Endodermal cell (in vitro differentiated cells): Measurements from ENCODE around the gene DPP4. TPM values are rescaled to one million over a fixed set of nuclear protein-coding genes. Genes with fewer than 3 reads are reported as not detected.

ENCODE experiments used
- DNase-seq: peaks from one replicate; pipeline ENCODE4 v3.0.0-alpha.2; 2017
- H3K27ac ChIP-seq: 2 replicates; pipeline ENCODE4 v1.5.1; 2013; ENCODE audit warnings: mild to moderate bottlenecking, low read depth, low read length, moderate library complexity
- H3K27me3 ChIP-seq: 2 replicates; pipeline ENCODE4 v1.6.1; 2013; ENCODE audit warnings: mild to moderate bottlenecking, low read length, moderate library complexity; ENCODE audit not compliant: insufficient read depth, control insufficient read depth, poor library complexity, severe bottlenecking
- H3K36me3 ChIP-seq: 2 replicates; pipeline ENCODE4 v1.7.0; 2013; ENCODE audit warnings: mild to moderate bottlenecking, low read length, moderate library complexity; ENCODE audit not compliant: control insufficient read depth, insufficient read depth
- H3K4me1 ChIP-seq: one replicate; pipeline ENCODE4 v1.7.0; 2013; ENCODE audit warnings: low read length; ENCODE audit not compliant: control insufficient read depth, insufficient read depth
- H3K4me3 ChIP-seq: 2 replicates; pipeline ENCODE4 v1.5.1; 2013; ENCODE audit warnings: mild to moderate bottlenecking, low read length, moderate library complexity
- H3K9ac ChIP-seq: 2 replicates; pipeline ENCODE4 v1.6.1; 2013; ENCODE audit warnings: mild to moderate bottlenecking, low read length, moderate library complexity; ENCODE audit not compliant: poor library complexity, severe bottlenecking; ENCODE audit errors: extremely low read depth
- H3K9me3 ChIP-seq: 2 replicates; pipeline ENCODE4 v1.6.1; 2013; ENCODE audit warnings: mild to moderate bottlenecking, low read length, moderate library complexity; ENCODE audit not compliant: control insufficient read depth
- H3K27ac Mint-ChIP-seq: 2 replicates; pipeline ENCODE4 v1.8.0; 2020; ENCODE audit warnings: mixed read lengths
- H3K27me3 Mint-ChIP-seq: 2 replicates; pipeline ENCODE4 v1.8.0; 2021; ENCODE audit warnings: mild to moderate bottlenecking, mixed read lengths; ENCODE audit not compliant: insufficient read depth
- H3K36me3 Mint-ChIP-seq: 2 replicates; pipeline ENCODE4 v1.8.0; 2020; ENCODE audit warnings: low read depth, mixed read lengths
- H3K4me1 Mint-ChIP-seq: 2 replicates; pipeline ENCODE4 v1.8.0; 2020; ENCODE audit warnings: mixed read lengths
- H3K4me3 Mint-ChIP-seq: 2 replicates; pipeline ENCODE4 v1.8.0; 2020; ENCODE audit warnings: mild to moderate bottlenecking, moderate library complexity, mixed read lengths
- H3K9me3 Mint-ChIP-seq: 2 replicates; pipeline ENCODE4 v1.8.0; 2020; ENCODE audit warnings: mild to moderate bottlenecking, mixed read lengths
- CTCF ChIP-seq: fragments of 200-600 bp; sonication (generic); conservative IDR thresholded peaks from 2 replicates; pipeline ENCODE4 v1.5.0; 2021; ENCODE audit warnings: antibody characterized with exemption, mild to moderate bottlenecking
- WGBS, 2 experiments: methylation state at CpG; one replicate each; pipeline versions ENCODE4 v1.1.5 to v1.1.7; 2013; ENCODE audit warnings: missing lambda C conversion rate in 2 of 2, mixed read lengths in 1 of 2; ENCODE audit not compliant: insufficient coverage in 1 of 2, insufficient read length in 1 of 2; 5-methylcytosine and 5-hydroxymethylcytosine counted together
- total RNA-seq, 2 donors: library from RNA; stranded (reverse); fragmentation: NEBNext Ultra II Directional in 1 of 2; extraction: Animal tissue kit (Norgen Biotek cat#: 25700) in 1 of 2; gene quantifications; 2 replicates in 1 of 2; 3 replicates in 1 of 2; pipeline ENCODE4 v1.2.1, GENCODE V29; 2021

DPP4 gene
- total RNA-seq, 2 donors from 2014 or later: 0.46 to 1.2 TPM

- WGBS, 2 experiments: 100% methylated on average over 1 of the region's 3 CpGs; no CpG with 5 or more reads in 1 of the 2 experiments
Measured at GRCh38 chr2:162007447-162008040, 66.5 kb downstream of the DPP4 start.

GRCh38 chr2:162006337-162006736 lies 67.7 kb downstream of the DPP4 start:
- peaks cover 37% of the 10 kb centered on the region for H3K4me1 Mint-ChIP-seq
- Histone ChIP-seq H3K27ac (no peak overlapping the region), H3K27me3 (no peaks in the 10 kb centered on the region), H3K4me3 (no peak overlapping the region), H3K9me3 (no peaks in the 10 kb centered on the region), H3K4me1 (peaks cover 7% of the 10 kb centered on the region), H3K36me3 (no peaks in the 10 kb centered on the region), H3K9ac (no peak overlapping the region)
- H3K4me3 Mint-ChIP-seq: no peak overlapping the region
- TF ChIP-seq CTCF: no peak
- no peaks in the 10 kb centered on the region for H3K27me3 Mint-ChIP-seq
- no peak for DNase-seq
- H3K27ac Mint-ChIP-seq: no peak overlapping the region
- no peaks in the 10 kb centered on the region for H3K36me3 Mint-ChIP-seq
- no peaks in the 10 kb centered on the region for H3K9me3 Mint-ChIP-seq

More at GRCh38 chr2:162007447-162008040, 66.5 kb downstream of the DPP4 start:
- H3K9me3 Mint-ChIP-seq: no peaks in the 10 kb centered on the region
- Histone ChIP-seq H3K4me1 (peaks cover 7% of the 10 kb centered on the region), H3K4me3 (no peak overlapping the region), H3K27me3 (no peaks in the 10 kb centered on the region), H3K36me3 (no peaks in the 10 kb centered on the region), H3K9me3 (no peaks in the 10 kb centered on the region), H3K9ac (no peak overlapping the region), H3K27ac (no peak overlapping the region)
- no peak overlapping the region for H3K4me3 Mint-ChIP-seq
- H3K36me3 Mint-ChIP-seq: no peaks in the 10 kb centered on the region
- no peak for DNase-seq
- no peaks in the 10 kb centered on the region for H3K27me3 Mint-ChIP-seq
- H3K27ac Mint-ChIP-seq: no peak overlapping the region
- H3K4me1 Mint-ChIP-seq: peaks cover 36% of the 10 kb centered on the region
- peak; percentile 87 for TF ChIP-seq CTCF

GRCh38 chr2:162004031-162004430 lies 70.0 kb downstream of the DPP4 start:
- Histone ChIP-seq H3K4me1 (peaks cover 1% of the 10 kb centered on the region), H3K9me3 (no peaks in the 10 kb centered on the region), H3K27me3 (no peaks in the 10 kb centered on the region), H3K36me3 (no peaks in the 10 kb centered on the region), H3K4me3 (no peak overlapping the region), H3K9ac (no peak overlapping the region), H3K27ac (no peak overlapping the region)
- Mint-ChIP-seq H3K36me3 (no peaks in the 10 kb centered on the region), H3K27me3 (no peaks in the 10 kb centered on the region), H3K4me1 (peaks cover 20% of the 10 kb centered on the region), H3K27ac (no peak overlapping the region), H3K9me3 (no peaks in the 10 kb centered on the region), H3K4me3 (no peak overlapping the region)
- 79 to 83% methylated on average over 2 to 3 of the region's 3 CpGs for WGBS, 2 experiments
- DNase-seq: no peak
- no peak for TF ChIP-seq CTCF
